K562 (cell line): Measurements from ENCODE around the gene GPR3. TPM values are rescaled to one million over a fixed set of nuclear protein-coding genes. Genes with fewer than 3 reads are reported as not detected.

Experiments used
- ATAC-seq: fragments of 200-7000 bp; cut with Tn5 transposase; 3 replicates; pipeline ENCODE4 v1.9.1; 2020; ENCODE audit warnings: moderate library complexity
- BruUV-seq: library from RNA; stranded (reverse); fragments of 400-500 nt; replicated peaks from 2 replicates; lab custom pipeline; 2021; lab: Mats Ljungman, UMichigan
- CTCF ChIA-PET: fragments of 300-600 bp; formaldehyde crosslinking; extraction: SDS; loops from one replicate; lab custom pipeline; 2021; ENCODE audit warnings: low intra/inter-chr PET ratio; lab: Yijun Ruan, JAX
- POLR2A ChIA-PET: fragments of 300-600, 350-650 bp; sonication (Branson Sonifier 250); formaldehyde crosslinking; extraction: SDS; loops from one replicate; lab custom pipeline; 2021; ENCODE audit warnings: antibody characterized with exemption, inconsistent platforms; lab: Yijun Ruan, JAX
- DNase-seq, 4 experiments: peaks; one replicate each; pipeline versions ENCODE4 v3.0.0 to v3.0.0-alpha.2; 2011 to 2018; ENCODE audit warnings: low spot score in 3 of 4, mixed read lengths in 3 of 4; ENCODE audit errors: extremely low read depth in 1 of 4
- FAIRE-seq: peaks from 2 replicates; lab custom pipeline; 2011; peaks lifted over from hg19 to GRCh38; lab: Jason Lieb, UNC
- H2AFZ ChIP-seq: 2 replicates; pipeline ENCODE4 v1.6.0; 2011; ENCODE audit warnings: low read depth, low read length, control low read depth, inconsistent platforms
- H3K27ac ChIP-seq: fragments of 200-600 bp; 3 replicates; pipeline ENCODE4 v1.8.0; 2011; ENCODE audit warnings: low read depth, mild to moderate bottlenecking, control low read depth, inconsistent platforms, low read length, moderate library complexity, mixed read lengths; ENCODE audit errors: extremely low read depth
- H3K27me3 ChIP-seq, 2 experiments: fragments of 300-600 bp in 1 of 2; 2 replicates in 1 of 2; 3 replicates in 1 of 2; pipeline versions ENCODE4 v1.6.0 to v1.8.0; 2011; ENCODE audit warnings: inconsistent platforms in 2 of 2, low read length in 2 of 2, mild to moderate bottlenecking in 1 of 2, mixed read lengths in 1 of 2, moderate library complexity in 1 of 2; ENCODE audit not compliant: control insufficient read depth in 2 of 2, insufficient read depth in 2 of 2
- H3K36me3 ChIP-seq: fragments of 300-600 bp; 3 replicates; pipeline ENCODE4 v1.8.0; 2011; ENCODE audit warnings: mild to moderate bottlenecking, low read length, inconsistent platforms; ENCODE audit not compliant: control insufficient read depth, insufficient read depth
- H3K4me1 ChIP-seq, 2 experiments: fragments of 200-600 bp in 1 of 2; replicated peaks in 1 of 2; 2 replicates in 1 of 2; 3 replicates in 1 of 2; pipeline versions ENCODE4 v1.5.1 to v1.8.0; 2011; ENCODE audit warnings: inconsistent platforms in 2 of 2, low read length in 2 of 2, mild to moderate bottlenecking in 1 of 2, mixed read lengths in 1 of 2, moderate library complexity in 1 of 2; ENCODE audit not compliant: control insufficient read depth in 2 of 2, insufficient read depth in 2 of 2
- H3K4me2 ChIP-seq: 2 replicates; pipeline ENCODE4 v1.6.1; 2011; ENCODE audit warnings: low read length, control low read depth, inconsistent platforms, mixed read lengths; ENCODE audit not compliant: insufficient read depth
- H3K4me3 ChIP-seq: fragments of 200-600 bp; sonication (generic), shearing (Covaris generic); 2 replicates; pipeline ENCODE4 v1.5.1; 2016; ENCODE audit warnings: control low read depth, inconsistent platforms
- H3K79me2 ChIP-seq: fragments of 200-600 bp; 3 replicates; pipeline ENCODE4 v1.8.0; 2011; ENCODE audit warnings: low read length, inconsistent platforms; ENCODE audit not compliant: control insufficient read depth, insufficient read depth
- H3K9ac ChIP-seq, 2 experiments: 2 replicates each; pipeline versions ENCODE4 v1.6.0 to v1.6.1; 2011; ENCODE audit warnings: low read depth in 2 of 2, low read length in 2 of 2, control low read depth in 1 of 2, inconsistent platforms in 1 of 2, mild to moderate bottlenecking in 1 of 2, mixed read lengths in 1 of 2; ENCODE audit not compliant: insufficient read depth in 1 of 2
- H3K9me1 ChIP-seq: one replicate; pipeline ENCODE4 v1.6.0; 2011; ENCODE audit warnings: inconsistent platforms, mild to moderate bottlenecking, low read length, moderate library complexity; ENCODE audit not compliant: control insufficient read depth, insufficient read depth
- H3K9me3 ChIP-seq: replicated peaks from 2 replicates; pipeline ENCODE4 v1.5.1; 2011; ENCODE audit warnings: low read depth, low read length, inconsistent platforms; ENCODE audit not compliant: control insufficient read depth, insufficient read depth
- H4K20me1 ChIP-seq: replicated peaks from 2 replicates; pipeline ENCODE4 v1.6.1; 2011; ENCODE audit warnings: low read length, inconsistent platforms, mixed read lengths; ENCODE audit not compliant: control insufficient read depth, insufficient read depth
- CHD1 ChIP-seq: fragments of 200-600 bp; sonication (generic); IDR thresholded peaks from one replicate; pipeline ENCODE4 v1.6.1; 2012; ENCODE audit warnings: mild to moderate bottlenecking, moderate library complexity, low read length, inconsistent platforms
- MEIS2 ChIP-seq: fragments of 450-650 bp; IDR thresholded peaks from 2 replicates; pipeline ENCODE4 v1.6.1; 2014; ENCODE audit warnings: mild to moderate bottlenecking; ENCODE audit not compliant: partially characterized antibody
- TARDBP ChIP-seq: fragments of 450-650 bp; IDR thresholded peaks from 2 replicates; pipeline ENCODE4 v1.6.1; 2016
- ZNF76 ChIP-seq: fragments of 250-450 bp; sonication (Bioruptor Pico); IDR thresholded peaks from 2 replicates; pipeline ENCODE4 v1.4.0; 2020; ENCODE audit warnings: mild to moderate bottlenecking, moderate library complexity, borderline replicate concordance
- WGBS: fragments of 100-300 bp; shearing (Covaris generic); methylation state at CpG from one replicate; pipeline ENCODE4 v1.1.6; 2016; ENCODE audit warnings: low coverage, mixed read lengths; ENCODE audit not compliant: insufficient coverage; ENCODE audit errors: missing lambda C conversion rate; 5-methylcytosine and 5-hydroxymethylcytosine counted together
- in situ Hi-C: fragments of 300-500 bp; cut with MboI; formaldehyde crosslinking; loops from 4 replicates; pipeline ENCODE4 v1.15.0; 2018; ENCODE audit warnings: inconsistent platforms, mixed read lengths
- intact Hi-C: fragments of 100-400 bp; cut with micrococcal nuclease; formaldehyde crosslinking; loops from 2 replicates; pipeline ENCODE4 v1.14.2; 2022
- polyA plus RNA-seq, 8 experiments: library from polyadenylated mRNA; depleted of rRNA in 4 of 8; stranded (reverse) in 5 of 8; unstranded in 3 of 8; fragments of >200 nt; fragmentation: Nextera tagmentation in 2 of 8; fragmentation: Illumina TruSeq in 1 of 8; extraction: Ambion mirVana in 2 of 8; extraction: Trizol in 1 of 8; gene quantifications; 2 replicates each; pipeline versions ENCODE4 v1.2.1 to v1.2.3, GENCODE V29; 2011 to 2014; ENCODE audit warnings: inconsistent platforms in 1 of 8, missing spikeins in 1 of 8
- total RNA-seq, 7 experiments: library from RNA; depleted of rRNA in 6 of 7; stranded (reverse); fragments of >200 nt in 6 of 7; fragmentation: Illumina TruSeq in 2 of 7; extraction: Trizol in 2 of 7; gene quantifications; 2 replicates each; pipeline versions ENCODE4 v1.2.1 to v1.2.3, GENCODE V29; 2011 to 2021; ENCODE audit warnings: low replicate concordance in 1 of 7
- TF ChIP-seq, protein P1 (sequence below): fragments of 250-450 bp; sonication (Bioruptor Pico); IDR thresholded peaks from 2 replicates; pipeline ENCODE4 v1.8.0; 2021; ENCODE audit warnings: borderline replicate concordance, mild to moderate bottlenecking, moderate library complexity; ENCODE audit not compliant: poor library complexity, severe bottlenecking
- TF ChIP-seq, protein P2 (sequence below): fragments of 450-650 bp; IDR thresholded peaks from 2 replicates; pipeline ENCODE4 v1.6.1; 2017; ENCODE audit warnings: antibody characterized with exemption

Gene GPR3
- total and polyA plus RNA-seq, 9 of the 15 experiments (the other 6 are each of a cell fraction or from before 2014, with no cell fraction given) = 0.24 to 11.5 (median 3.7) TPM

DNA sequence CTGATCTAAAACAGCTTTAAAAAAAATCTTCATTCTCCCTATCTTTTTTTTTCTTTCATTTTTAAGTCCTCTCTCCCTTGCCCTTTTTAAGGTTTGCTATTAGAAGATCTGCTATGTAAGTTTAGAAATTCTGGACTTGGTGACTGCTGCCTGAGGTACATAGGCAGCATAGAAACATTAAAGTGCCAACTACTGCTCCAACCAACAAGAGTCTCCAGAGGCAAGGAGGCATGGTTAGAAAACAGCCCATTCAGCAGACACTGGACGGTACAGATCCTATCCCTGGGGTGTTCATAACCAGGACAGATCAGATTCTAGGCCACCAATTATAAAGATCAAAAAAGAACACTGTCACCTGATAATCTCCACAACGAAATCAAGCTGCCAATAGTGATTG, 36.6 kb downstream of the GPR3 start:
- Histone ChIP-seq H3K4me2 (0 out of 2 replicates have a peak overlapping the region, but pooled peaks have one; percentile 27), H3K9ac (peak overlapping the region in 1 of 2 experiments; percentile 42; a peak in 2 of 4 replicates), H2AFZ (no peak overlapping the region), H3K4me1 (peaks cover 20 to 57% of the 10 kb centered on the region in 2 experiments), H4K20me1 (peaks cover 5% of the 10 kb centered on the region; the same call in 1 of the 2 replicates), H3K9me1 (peaks cover 13% of the 10 kb centered on the region), H3K36me3 (peaks cover 39% of the 10 kb centered on the region), H3K9me3 (no peaks in the 10 kb centered on the region), H3K4me3 (no peak overlapping the region), H3K27ac (peak overlapping the region; percentile 81), H3K79me2 (peaks cover 88% of the 10 kb centered on the region), H3K27me3 (no peaks in the 10 kb centered on the region)
- DNase-seq (no peak), FAIRE-seq (no peak), ATAC-seq (peak; percentile 22)
- TF ChIP-seq, protein P1, sequence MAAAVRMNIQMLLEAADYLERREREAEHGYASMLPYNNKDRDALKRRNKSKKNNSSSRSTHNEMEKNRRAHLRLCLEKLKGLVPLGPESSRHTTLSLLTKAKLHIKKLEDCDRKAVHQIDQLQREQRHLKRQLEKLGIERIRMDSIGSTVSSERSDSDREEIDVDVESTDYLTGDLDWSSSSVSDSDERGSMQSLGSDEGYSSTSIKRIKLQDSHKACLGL (CRISPR knock-in tag) = no peak
- TF ChIP-seq TARDBP (no peak), CHD1 (peak; percentile 21), MEIS2 (peak; percentile 42), ZNF76 (CRISPR knock-in tag) (no peak)
- TF ChIP-seq, protein P2, sequence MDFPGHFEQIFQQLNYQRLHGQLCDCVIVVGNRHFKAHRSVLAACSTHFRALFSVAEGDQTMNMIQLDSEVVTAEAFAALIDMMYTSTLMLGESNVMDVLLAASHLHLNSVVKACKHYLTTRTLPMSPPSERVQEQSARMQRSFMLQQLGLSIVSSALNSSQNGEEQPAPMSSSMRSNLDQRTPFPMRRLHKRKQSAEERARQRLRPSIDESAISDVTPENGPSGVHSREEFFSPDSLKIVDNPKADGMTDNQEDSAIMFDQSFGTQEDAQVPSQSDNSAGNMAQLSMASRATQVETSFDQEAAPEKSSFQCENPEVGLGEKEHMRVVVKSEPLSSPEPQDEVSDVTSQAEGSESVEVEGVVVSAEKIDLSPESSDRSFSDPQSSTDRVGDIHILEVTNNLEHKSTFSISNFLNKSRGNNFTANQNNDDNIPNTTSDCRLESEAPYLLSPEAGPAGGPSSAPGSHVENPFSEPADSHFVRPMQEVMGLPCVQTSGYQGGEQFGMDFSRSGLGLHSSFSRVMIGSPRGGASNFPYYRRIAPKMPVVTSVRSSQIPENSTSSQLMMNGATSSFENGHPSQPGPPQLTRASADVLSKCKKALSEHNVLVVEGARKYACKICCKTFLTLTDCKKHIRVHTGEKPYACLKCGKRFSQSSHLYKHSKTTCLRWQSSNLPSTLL = no peak
- in situ Hi-C loops (loop anchor here (10.0 kb wide), 1 partner anchor 176 kb away; the partner anchor contains the start of gene AHDC1), intact Hi-C loops (loop anchor here (5.0 kb wide), 1 partner anchor 58 kb away; no protein-coding TSS in a partner anchor)
- no TSS peak for BruUV-seq
- WGBS = 6% methylated on average over 2 of the region's 2 CpGs
- CTCF ChIA-PET = no interaction called here
- POLR2A ChIA-PET = interaction anchor here (0.9 to 3.4 kb wide), 6 partner anchors 9 to 48 kb away, joined by 3 to 17 read pairs (median 10); no protein-coding TSS in a partner anchor
